ENCODE results near the gene LCLAT1. TPM values are rescaled to one million over a fixed set of nuclear protein-coding genes. Genes with fewer than 3 reads are reported as not detected.

Gene LCLAT1
- total RNA-seq, 1 donor from 2014 or later, result 25.4 TPM

DNA sequence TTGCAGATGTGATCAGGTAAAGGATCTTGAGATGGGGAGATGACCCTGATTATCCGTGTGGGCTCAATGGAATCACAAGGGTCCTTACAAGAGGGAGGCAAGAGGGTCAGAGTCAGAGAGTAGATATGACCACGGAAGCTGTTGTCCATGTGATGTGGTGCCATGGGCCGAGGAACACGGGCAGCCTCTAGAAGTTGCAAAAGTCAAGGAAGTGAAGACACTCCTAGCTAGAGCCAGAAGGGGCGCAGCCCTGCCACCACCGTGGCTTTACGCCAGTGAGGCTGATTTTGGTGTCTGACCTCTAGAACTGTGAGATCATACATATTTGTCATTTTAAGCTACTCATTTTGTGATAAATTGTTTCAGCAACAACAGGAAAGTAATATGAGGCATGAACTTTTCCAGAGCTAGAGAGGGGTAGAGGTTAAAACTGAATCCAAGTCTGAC lies 245.8 kb downstream of the LCLAT1 start:
- no peak for DNase-seq (ENCODE audit: low read depth)

Other genes with a start within 250 kb of the LCLAT1 start
- 22.7 and 47.9 TPM in 2 replicates for gene LBH, start 215.7 kb upstream of the LCLAT1 start, total RNA-seq

Measured in renal cortical epithelial cell (primary cell).